LNCaP clone FGC (cell line): ENCODE measurements around the gene BABAM1.
A peak's percentile ranks its signal among the peaks of the same experiment; 100 is the strongest.

Experiments
- DNase-seq: peaks from one replicate; pipeline ENCODE4 v3.0.0-alpha.2; 2011; ENCODE audit warnings: low read depth
- H3K4me3 ChIP-seq: 2 replicates; pipeline ENCODE4 v1.5.1; 2011; ENCODE audit warnings: mild to moderate bottlenecking, low read depth, low read length, control low read depth
- TF ChIP-seq, protein P1 (sequence below): IDR thresholded peaks from 2 replicates; pipeline ENCODE4 v1.5.1; 2012; ENCODE audit warnings: mild to moderate bottlenecking; ENCODE audit not compliant: control insufficient read depth, insufficient read depth; ENCODE audit errors: extremely low read depth

Gene BABAM1

DNA sequence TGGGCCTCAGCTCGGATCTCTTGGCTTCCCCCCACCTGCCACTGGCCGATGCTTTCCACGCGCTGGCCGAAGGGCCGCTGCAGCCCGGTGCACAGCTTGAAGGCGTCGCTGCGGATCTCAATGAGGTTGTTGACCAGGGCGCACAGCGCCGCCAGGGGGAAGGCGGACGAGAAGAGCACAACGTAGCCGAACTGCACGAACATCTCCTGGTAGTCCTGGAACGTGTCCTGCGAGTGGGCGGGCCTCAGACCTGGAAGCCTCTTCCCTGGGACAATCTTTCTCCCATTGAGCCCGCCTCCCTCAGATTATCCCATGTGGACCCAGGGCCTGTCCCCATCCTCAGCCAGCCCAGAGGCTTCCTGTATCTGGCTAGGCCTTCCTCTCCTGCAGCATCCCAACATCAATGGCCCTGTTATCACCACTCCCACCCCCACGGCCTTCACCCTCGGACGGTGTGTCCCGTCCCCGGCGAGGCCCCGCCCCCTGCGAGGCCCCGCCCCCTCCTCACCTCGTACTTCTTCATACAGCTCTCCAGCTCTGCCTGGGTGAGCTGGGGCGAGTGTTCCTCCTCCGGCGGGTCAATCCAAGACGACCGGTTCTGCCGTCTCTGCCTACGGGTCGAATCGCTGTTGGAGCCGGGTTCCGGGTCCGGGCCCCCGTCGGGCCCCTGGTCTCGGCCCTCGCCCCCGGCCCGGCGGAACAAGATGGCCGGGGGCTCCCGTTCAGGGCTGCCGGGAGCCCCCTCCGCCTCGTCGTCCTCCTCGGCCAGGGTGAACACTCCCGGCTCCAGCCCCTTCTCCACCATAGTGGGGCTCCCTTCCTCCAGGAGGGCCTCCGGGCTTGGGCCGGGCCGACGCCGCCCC, 60.6 kb downstream of the BABAM1 start:
- peak overlapping the region; percentile 57 for H3K4me3 ChIP-seq
- TF ChIP-seq, protein P1, sequence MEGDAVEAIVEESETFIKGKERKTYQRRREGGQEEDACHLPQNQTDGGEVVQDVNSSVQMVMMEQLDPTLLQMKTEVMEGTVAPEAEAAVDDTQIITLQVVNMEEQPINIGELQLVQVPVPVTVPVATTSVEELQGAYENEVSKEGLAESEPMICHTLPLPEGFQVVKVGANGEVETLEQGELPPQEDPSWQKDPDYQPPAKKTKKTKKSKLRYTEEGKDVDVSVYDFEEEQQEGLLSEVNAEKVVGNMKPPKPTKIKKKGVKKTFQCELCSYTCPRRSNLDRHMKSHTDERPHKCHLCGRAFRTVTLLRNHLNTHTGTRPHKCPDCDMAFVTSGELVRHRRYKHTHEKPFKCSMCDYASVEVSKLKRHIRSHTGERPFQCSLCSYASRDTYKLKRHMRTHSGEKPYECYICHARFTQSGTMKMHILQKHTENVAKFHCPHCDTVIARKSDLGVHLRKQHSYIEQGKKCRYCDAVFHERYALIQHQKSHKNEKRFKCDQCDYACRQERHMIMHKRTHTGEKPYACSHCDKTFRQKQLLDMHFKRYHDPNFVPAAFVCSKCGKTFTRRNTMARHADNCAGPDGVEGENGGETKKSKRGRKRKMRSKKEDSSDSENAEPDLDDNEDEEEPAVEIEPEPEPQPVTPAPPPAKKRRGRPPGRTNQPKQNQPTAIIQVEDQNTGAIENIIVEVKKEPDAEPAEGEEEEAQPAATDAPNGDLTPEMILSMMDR = peak; percentile 92

More for the DNA sequence above, 60.6 kb downstream of the BABAM1 start:
- DNase-seq = peak; percentile 91
